GM18517 (cell line): Measurements from ENCODE around the gene LRFN3.
"Not testable (repeated sequence)": the region's sequence is repeated elsewhere in the genome, so short reads cannot be mapped to it uniquely, and the experiment has no call there.

ENCODE experiments used
- ATAC-seq: cut with Tn5 transposase; IDR thresholded peaks from one replicate; pipeline ENCODE4 v1.9.1; 2021; ENCODE audit warnings: mild to moderate bottlenecking, moderate library complexity; ENCODE audit not compliant: unreplicated experiment

Gene LRFN3, protein sequence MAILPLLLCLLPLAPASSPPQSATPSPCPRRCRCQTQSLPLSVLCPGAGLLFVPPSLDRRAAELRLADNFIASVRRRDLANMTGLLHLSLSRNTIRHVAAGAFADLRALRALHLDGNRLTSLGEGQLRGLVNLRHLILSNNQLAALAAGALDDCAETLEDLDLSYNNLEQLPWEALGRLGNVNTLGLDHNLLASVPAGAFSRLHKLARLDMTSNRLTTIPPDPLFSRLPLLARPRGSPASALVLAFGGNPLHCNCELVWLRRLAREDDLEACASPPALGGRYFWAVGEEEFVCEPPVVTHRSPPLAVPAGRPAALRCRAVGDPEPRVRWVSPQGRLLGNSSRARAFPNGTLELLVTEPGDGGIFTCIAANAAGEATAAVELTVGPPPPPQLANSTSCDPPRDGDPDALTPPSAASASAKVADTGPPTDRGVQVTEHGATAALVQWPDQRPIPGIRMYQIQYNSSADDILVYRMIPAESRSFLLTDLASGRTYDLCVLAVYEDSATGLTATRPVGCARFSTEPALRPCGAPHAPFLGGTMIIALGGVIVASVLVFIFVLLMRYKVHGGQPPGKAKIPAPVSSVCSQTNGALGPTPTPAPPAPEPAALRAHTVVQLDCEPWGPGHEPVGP

DNA sequence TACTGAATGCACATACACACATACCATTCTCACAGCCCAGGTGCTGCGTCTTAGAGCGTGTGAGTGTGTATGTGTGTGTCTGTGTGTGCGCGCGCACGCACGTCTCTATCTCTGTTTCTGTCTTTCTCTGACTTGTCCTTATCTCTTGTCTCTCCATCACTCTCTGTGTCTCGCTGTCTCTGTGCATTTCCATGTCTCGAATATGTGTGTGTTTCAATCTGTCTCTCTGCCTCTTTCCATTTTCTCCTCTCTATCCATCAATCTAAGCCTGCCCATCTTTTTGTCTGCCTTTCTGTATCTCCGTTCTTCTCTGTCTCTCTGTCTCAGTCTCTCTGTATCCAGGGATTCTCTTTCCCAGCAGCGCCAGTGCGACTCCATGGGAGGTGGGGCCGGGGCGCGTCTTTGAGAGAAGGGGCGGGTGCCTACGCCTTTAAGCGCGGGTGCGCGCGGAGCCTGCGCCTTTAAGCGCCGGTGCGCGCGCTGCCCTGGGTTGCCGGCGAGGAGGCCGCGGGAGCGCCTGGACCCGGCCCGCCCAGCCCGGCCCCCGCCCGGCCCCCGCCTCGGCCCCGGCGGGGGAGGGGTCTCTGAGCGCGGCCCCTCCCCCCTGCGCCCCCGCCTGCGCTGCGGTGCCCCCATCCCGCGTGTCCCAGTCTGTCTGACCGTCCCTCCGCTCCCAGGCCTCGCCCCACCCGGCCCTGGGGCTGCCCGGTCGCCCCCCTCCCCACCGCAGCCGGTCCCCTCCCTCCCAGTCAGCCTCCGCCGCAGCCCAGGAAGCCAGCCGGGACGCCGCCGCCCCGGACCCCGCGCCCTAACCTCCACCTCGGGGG, at the start of gene LRFN3:
TSS of gene LRFN3 (plus strand) at position 464 of the 827 bp plus-strand sequence. CDS start 3,052 bp downstream, outside the sequence.
- no peak for ATAC-seq

DNA sequence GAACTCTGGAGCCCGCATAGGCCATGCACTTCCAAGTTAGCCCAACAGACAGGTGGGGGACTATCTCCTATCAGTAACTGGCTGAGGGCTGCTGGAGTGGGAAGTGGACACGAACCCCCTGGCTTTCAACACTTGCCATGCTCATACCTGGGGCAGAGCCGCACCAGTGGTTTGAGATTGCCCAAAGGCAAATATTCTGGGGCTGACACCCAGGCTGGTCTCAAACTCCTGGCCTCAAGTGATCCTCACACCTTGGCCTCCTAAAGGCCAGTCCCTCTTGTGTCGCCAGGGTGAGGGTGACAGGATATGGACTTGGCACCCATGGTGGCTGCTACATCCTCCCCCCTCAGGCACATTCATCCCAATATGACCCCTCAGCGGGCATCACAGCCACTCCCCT, 49.0 kb upstream of the LRFN3 start:
- no peak for ATAC-seq

DNA sequence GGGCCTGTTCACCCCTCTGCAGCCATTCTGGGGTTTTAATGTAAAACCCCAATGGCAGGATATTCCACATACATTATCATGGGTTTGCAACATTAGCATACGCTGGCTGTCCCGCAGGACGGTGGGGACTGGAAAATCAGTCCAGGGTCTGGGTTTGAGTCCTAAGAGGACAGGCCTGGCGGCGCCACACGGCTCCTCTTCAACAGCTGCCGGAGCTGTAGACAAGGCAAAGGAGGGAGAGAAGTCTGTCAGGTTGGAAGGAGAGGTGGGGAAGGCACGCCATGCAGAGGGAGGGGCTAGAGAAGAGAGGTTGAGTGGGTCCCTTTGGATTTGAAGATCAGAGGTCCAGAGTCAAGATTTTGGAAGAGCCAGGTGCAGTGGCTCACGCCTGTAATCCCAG, 47.8 kb upstream of the LRFN3 start:
- no peak for ATAC-seq

DNA sequence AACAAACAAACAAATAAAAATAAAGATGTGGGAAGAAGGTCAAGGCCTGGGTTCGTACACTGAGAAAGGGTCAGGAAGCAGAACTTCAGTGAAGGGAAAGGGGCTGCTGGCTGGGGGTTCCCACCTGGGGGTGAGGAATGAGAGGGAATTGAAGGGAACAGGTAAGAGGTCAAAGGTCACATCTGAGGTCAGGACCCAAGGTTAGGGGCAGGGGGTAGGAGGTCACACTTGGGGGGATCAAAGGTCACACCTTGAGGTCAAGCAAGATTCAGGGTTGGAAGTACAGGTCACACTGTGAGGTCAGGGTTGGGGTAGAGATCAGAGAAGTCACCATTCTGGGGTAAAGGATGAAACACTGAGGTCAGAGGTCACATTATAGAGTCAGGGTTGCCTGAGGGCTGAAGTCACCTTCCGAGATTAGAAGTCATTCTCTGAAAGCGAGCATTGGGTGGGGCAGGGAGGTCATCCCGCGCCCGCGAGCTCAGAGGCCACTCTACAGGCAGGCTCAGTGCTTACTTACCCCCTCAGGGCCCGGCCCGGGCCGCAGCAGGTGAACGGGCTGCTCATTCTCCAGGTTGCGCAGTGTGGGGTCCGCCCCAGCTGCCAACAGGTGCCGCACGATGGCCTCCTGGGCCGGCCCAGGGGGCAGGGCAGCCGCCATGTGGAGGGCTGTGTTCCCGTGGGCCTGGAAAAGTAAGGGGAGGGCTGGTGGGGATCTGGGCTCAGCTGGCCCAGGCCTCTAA, 46.6 kb upstream of the LRFN3 start:
- ATAC-seq: no peak

DNA sequence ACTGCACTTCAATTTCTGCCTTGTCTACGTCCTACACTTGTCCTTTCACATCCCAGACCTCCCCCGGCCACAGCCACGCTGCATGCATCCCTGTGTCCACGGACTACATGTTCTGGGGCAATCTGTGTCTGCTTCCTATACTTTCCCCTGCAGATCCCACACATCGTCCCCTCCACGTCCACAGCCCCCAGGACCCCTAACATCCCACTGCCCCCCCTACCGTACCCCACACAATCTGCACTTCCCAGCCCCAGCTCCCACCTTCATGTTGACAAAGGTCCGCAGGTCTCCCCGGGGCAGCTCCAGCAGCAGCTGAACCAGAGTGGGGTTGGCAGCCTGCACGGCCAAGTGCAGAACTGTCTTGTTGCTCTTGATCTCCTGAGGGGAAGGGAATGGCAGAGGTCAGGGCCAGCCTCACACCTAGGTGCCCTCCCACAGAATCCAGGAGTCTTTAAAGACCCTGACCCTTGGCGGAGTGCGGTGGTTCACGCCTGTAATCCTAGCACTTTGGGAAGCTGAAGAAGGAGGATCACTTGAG, 46.0 kb upstream of the LRFN3 start:
- ATAC-seq: no peak

DNA sequence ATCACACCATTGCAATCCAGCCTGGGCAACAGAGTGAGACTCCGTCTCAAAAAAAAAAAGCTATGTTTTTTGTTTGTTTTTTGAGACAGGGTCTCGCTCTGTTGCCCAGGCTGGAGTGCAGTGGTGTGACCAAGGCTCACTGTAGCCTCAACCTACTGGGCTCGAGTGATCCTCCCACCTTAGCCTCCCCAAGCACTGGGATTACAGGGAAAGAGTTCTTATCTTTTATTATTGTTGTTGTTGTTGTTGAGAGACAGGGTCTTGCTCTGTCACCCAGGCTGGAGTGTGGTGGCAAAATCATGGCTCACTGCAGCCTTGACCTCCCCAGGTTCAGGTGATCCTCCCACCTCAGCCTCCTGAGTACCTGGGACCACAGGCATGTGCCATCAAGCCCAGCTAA, 44.4 kb upstream of the LRFN3 start:
- ATAC-seq: not testable (repeated sequence)

DNA sequence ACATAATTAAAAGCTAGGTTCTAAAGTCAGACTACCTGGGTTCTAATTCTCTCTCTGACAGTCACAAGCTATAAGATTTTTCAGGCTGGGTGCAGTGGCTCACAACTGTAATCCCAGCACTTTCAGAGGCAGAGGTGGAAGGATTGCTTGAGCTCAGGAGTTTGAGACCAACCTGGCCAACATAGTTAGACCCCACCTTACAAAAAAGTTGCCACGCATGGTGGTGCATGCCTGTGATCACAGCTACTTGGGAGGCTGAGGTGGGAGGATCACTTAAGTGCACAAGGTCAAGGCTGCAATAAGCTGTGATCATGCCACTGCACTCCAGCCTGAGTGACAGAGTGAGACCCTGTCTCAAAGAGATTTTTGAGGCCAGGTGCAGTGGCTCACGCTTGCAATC, 41.8 kb upstream of the LRFN3 start:
- no peak for ATAC-seq

DNA sequence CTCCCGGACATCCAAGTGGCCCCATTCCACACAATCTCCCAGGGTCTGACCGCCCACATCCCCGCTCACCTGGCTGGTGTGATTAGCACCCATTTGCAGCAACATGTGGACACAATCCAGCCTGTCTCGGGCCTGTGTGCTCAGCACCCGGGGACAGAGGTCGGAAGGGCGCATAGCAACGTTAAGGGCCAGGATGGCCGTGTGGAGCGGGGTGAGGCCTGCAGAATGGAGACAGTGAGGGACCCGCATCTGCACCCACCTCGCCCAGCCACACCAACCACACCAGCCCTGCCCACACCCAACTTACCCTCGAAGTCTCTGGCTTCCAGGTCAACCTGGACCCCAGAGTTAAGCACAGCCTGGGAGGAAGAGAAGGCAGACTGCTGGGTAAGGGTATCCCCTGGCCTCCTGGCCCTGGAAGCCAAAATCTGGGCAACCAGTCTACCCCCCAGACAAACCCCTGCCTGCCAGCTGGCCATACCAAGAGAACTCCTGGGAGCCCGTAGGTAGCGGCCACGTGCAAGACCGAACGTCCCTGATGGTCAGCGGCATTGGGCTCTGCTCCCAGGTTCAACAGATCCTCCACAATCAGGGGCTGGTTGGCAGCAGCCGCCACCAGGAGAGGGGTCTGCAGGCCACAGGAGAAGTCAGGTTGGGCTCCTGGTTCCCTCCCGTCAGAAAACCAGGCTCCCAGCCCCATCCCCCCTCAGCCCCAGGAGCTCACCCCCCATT, 40.1 kb upstream of the LRFN3 start:
- ATAC-seq: no peak

DNA sequence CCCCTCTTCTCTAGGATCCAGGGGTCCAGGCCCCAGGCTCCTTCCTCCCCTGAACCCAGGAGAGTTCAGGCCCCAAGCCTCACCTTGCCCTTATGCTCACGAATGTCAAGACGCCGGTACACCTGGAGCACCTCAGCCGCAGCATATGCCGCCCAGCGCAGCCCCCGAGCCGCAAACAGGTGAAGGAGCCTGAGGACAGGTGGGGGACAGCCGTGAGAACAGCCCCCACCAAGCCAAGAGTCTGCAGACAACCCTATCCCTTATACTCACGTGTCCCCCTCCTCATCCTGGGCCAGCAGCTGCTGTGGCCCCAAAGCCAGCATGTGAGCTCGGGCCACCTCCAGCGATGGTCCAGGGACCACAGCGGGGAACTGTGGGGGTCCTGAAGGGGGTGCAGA, 39.5 kb upstream of the LRFN3 start:
- no peak for ATAC-seq

DNA sequence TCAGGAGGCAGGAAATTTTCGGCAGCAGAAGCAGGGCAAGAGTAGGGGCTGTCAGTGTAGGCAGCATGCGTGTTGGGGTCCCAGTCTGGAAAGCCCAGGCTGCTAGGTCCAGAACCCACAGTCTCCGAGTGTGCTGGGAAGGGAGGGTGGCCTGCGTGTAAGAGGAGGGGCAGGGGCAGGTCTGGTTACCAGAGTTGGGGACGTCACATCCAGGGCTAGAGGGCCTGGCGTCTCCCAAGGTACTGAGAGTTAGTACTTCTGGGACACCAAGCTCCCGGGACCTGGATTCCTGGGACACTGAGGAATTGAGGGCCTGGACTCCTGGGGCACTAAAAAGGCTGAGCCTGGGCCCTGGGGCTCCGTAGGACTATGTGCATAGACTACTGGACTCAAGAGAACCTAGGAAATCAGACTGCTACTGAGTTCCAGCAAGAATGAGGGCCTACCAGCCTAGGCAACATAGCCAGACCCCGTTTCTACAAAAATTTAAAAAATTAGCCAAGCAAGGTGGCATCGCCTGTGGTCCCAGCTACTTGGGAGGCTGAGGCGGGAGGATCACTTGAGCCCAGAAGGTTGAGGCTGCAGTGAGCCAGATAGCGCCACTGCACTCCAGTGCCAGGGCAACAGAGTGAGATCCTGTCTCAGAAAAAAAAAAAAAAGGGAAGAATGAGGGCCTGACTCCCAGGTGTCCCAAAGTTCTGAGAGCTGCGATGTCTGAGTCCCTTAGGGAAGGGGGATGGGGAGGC, 38.3 kb upstream of the LRFN3 start:
- ATAC-seq: no peak

DNA sequence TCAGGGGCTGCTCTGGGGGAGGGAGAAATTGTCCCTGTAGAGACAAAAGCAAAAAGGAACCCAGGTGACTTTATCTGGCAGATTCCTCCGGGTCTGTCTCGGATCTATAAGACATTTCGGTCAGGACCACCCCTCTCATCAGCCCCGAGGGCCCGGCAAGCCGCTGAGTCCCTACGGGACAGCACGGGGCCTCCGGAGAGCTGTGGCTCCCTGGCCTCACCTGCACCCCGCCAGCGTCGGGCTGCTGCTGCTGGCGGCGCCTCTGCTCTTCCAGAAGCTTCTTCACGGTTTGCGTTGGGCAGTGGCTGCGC, 37.7 kb upstream of the LRFN3 start:
- no peak for ATAC-seq

DNA sequence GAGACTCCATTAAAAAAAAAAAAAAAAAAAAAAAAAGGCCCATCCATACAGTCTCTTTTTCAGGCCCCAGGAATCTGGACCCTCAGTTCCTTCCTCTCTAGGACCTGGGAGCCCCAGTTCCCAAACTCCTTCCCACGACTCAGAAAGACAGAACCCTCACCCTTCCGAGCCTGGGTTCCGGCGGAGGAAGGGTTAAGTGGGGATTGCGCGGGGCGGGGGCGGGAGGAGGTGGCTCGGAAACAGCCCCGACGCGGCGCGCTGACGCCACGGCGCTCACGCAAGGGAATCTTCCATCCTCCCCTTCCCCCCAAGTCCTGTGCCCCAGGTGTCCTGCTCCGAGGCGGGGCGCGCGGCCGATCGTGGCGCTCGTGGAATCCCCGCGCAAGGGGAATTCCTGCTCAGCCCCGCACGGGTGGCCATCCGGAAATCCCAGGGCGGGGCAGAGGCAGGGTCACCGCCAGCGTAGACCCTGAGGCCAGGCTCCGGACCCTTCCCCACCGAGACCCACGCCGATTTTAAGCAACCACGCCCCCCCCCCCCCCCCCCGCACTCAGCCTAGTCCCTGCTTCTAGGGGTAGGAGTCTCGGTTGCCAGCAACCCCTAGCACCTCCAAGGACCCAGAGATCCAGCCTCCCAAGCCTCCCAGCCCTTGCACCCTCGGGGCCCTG, 36.5 kb upstream of the LRFN3 start:
- ATAC-seq: peak; percentile 39

DNA sequence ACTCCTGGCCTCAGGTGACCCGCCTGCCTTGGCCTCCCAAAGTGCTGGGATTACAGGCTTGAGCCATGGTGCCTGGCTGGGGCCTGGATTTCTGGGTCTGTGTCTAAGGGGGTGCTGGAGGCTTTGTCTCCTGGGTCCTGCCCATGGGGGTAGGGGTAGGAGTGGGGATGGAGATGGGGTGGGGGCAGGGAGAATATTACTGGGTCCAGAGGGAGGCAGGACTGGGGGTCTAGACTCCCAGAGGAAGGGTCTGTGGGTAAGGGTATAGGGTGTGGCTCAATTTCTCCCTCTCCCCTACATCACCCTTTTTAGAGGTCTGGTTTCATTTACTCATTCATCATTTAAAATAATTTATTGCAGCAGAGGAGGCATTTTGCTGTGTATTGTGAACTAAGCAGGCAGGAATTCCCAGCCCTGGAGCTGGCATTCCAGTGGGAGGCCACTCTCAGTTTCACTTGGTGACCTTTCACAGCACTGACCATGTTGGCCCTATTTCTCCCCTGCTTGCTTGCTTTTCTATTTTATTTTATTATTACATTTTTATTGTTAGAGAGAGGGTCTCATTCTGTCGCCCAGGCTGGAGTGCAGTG, 35.0 kb upstream of the LRFN3 start:
- ATAC-seq: no peak

DNA sequence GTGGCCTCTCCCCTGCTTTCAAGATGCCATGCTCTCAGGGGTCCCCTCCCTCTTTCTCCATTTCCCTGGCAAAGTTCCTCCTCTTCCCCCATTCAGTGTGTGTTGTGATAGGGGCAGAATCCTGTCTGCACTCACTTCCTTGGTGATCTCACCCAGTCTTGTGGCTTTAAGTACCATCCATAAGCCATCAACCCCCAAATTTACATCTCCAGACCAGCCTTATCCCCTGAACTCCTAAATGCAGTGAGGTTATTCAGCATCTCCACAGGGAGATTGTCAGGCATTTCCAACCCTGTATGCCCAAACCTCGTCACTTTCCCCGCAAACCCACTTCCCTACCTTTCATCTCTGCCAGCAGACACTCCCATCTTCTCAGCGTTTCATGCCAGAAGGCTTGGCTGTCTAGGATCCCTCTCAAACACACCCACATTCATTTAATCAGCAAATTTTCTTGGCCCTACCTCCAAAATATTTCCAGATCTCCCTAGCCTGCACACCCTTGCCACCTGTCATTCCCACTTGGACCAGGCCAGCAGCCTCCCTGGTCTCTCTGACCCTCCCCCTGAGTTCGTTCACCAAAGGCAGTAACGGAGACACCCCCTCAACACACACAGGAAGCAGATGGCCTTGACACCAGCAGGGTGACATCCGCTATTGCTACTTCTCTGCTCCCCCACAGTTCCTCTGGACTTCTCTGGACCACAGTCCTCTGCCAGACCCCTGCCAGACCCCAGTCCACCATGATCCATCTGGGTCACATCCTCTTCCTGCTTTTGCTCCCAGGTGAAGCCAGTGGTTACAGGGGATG, 34.1 kb upstream of the LRFN3 start, which contains the start of gene HCST:
TSS of gene HCST (plus strand) at position 676 of the 808 bp plus-strand sequence. CDS start at position 741, 65 bp downstream.
- no peak for ATAC-seq

DNA sequence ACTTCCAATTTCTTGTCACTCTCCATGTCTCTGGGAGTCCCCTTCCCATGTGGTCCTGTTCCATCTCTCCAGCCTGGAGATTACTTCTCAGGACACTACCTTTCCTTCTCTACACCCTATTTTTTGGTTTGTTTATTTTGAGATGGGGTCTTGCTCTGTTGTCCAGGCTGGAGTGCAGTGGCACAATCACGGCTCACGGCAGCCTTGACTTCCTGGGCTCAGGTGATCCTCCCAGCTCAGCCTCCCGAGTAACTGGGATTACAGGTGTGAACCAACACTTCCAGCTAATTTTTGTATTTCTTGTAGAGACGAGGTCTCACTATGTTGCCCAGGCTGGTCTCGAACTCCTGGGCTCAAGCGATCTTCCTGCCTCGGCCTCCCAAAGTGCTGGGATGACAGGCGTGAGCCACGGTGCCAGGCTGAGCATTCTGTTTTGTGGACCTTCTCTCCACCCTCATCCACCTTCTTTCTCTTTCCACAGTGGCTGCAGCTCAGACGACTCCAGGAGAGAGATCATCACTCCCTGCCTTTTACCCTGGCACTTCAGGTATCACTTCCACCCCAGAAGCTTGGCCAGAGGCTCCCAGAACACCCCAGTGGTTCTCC, 33.2 kb upstream of the LRFN3 start:
- no peak for ATAC-seq

DNA sequence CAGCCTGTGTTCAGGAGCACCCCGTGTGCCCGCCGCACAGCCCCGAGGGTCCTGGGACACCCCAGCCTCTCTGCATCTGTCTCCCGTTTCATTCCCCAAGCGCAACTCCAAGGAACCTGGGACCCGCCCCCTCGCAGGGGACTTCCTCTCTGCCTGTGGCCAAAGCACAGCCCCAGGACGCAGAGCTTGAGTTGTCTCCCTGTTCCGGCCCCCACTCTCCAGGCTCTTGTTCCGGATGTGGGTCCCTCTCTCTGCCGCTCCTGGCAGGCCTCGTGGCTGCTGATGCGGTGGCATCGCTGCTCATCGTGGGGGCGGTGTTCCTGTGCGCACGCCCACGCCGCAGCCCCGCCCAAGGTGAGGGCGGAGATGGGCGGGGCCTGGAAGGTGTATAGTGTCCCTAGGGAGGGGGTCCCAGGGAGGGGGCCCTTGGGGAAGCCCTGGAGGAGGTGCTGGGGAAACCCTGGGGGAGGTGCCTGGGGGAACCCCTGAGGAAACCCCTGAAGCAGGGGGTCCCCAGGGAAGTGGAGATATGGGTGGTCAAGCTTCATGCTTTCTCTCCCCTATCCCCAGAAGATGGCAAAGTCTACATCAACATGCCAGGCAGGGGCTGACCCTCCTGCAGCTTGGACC, 32.5 kb upstream of the LRFN3 start:
- no peak for ATAC-seq
